HCT116 (cell line): ENCODE data around the gene GP1BB. TPM values are rescaled to one million over a fixed set of nuclear protein-coding genes. Genes with fewer than 3 reads are reported as not detected.

Experiments used
- ATAC-seq: fragments of 200-7000 bp; cut with Tn5 transposase; 2 replicates; pipeline ENCODE4 v1.9.1; 2020; ENCODE audit warnings: mild to moderate bottlenecking, moderate library complexity
- BruUV-seq: library from RNA; stranded (reverse); fragments of 400-500 nt; replicated peaks from 2 replicates; lab custom pipeline; 2021; lab: Mats Ljungman, UMichigan
- CTCF ChIA-PET: fragments of 300-600 bp; sonication (Branson Sonifier 250); formaldehyde crosslinking; loops from one replicate; lab custom pipeline; 2021; ENCODE audit warnings: antibody characterized with exemption; lab: Charles Lee
- POLR2A ChIA-PET: fragments of 300-600, 350-600 bp; sonication (Branson Sonifier 250); formaldehyde crosslinking; loops from one replicate; lab custom pipeline; 2021; ENCODE audit warnings: antibody characterized with exemption; lab: Charles Lee
- RAD21 ChIA-PET, 2 experiments: fragments of 300-600 bp; sonication (Branson Sonifier 250); formaldehyde crosslinking; loops; one replicate each; lab custom pipeline; 2023; ENCODE audit warnings: low total read pairs in 2 of 2; ENCODE audit not compliant: uncharacterized antibody in 2 of 2, unreplicated experiment in 2 of 2, low non-redundant PET in 1 of 2; lab: Charles Lee
- DNase-seq: peaks from one replicate; pipeline ENCODE4 v3.0.0-alpha.2; 2010; ENCODE audit warnings: low read depth, low spot score
- H2AFZ ChIP-seq: fragments of 200-600 bp; shearing (Covaris generic), sonication (generic); 2 replicates; pipeline ENCODE4 v1.6.1; 2017; ENCODE audit warnings: low read depth, mixed run types, mixed read lengths, antibody characterized with exemption, low read length; ENCODE audit not compliant: poor library complexity, severe bottlenecking
- H3K27ac ChIP-seq: 2 replicates; pipeline ENCODE4 v1.5.1; 2012; ENCODE audit warnings: low read depth, low read length
- H3K27me3 ChIP-seq: fragments of 200-600 bp; sonication (generic); 2 replicates; pipeline ENCODE4 v1.6.1; 2016; ENCODE audit warnings: mixed run types, low read length, mixed read lengths; ENCODE audit not compliant: insufficient read depth
- H3K36me3 ChIP-seq, 2 experiments: fragments of 200-500 bp in 1 of 2; fragments of 200-600 bp in 1 of 2; sonication (Bioruptor generic) in 1 of 2; sonication (generic) in 1 of 2; 2 replicates each; pipeline versions ENCODE4 v1.5.1 to v1.6.1; 2014 to 2016; ENCODE audit warnings: low read length in 2 of 2, inconsistent platforms in 1 of 2, mixed read lengths in 1 of 2, mixed run types in 1 of 2; ENCODE audit not compliant: insufficient read depth in 2 of 2, control insufficient read depth in 1 of 2
- H3K4me1 ChIP-seq, 2 experiments: fragments of 200-600 bp in 1 of 2; sonication (generic) in 1 of 2; 2 replicates each; pipeline versions ENCODE4 v1.5.1 to v1.6.1; 2012 to 2017; ENCODE audit warnings: low read length in 2 of 2, inconsistent platforms in 1 of 2, mild to moderate bottlenecking in 1 of 2, mixed read lengths in 1 of 2, mixed run types in 1 of 2, moderate library complexity in 1 of 2; ENCODE audit not compliant: insufficient read depth in 2 of 2, control insufficient read depth in 1 of 2
- H3K4me2 ChIP-seq: fragments of 200-600 bp; sonication (generic); 2 replicates; pipeline ENCODE4 v1.6.1; 2017; ENCODE audit warnings: mixed run types, low read length, mixed read lengths
- H3K4me3 ChIP-seq, 2 experiments: fragments of 200-600 bp in 1 of 2; sonication (generic) in 1 of 2; replicated peaks in 1 of 2; 2 replicates each; pipeline ENCODE4 v1.5.1; 2011 to 2016; ENCODE audit warnings: low read length in 2 of 2, control low read depth in 1 of 2, low read depth in 1 of 2, mild to moderate bottlenecking in 1 of 2, mixed read lengths in 1 of 2, mixed run types in 1 of 2
- H3K79me2 ChIP-seq: fragments of 200-600 bp; sonication (generic); 2 replicates; pipeline ENCODE4 v1.6.1; 2017; ENCODE audit warnings: mild to moderate bottlenecking, mixed run types, low read length, moderate library complexity, mixed read lengths; ENCODE audit not compliant: insufficient read depth
- H3K9ac ChIP-seq: fragments of 200-600 bp; sonication (generic); 2 replicates; pipeline ENCODE4 v1.6.1; 2016; ENCODE audit warnings: low read length, mixed read lengths
- H3K9me2 ChIP-seq: fragments of 200-600 bp; sonication (generic), shearing (Covaris generic); 2 replicates; pipeline ENCODE4 v1.6.1; 2017; ENCODE audit warnings: mixed run types, mild to moderate bottlenecking, moderate library complexity; ENCODE audit not compliant: insufficient read depth
- H3K9me3 ChIP-seq, 2 experiments: fragments of 200-500 bp in 1 of 2; fragments of 200-600 bp in 1 of 2; sonication (Bioruptor generic) in 1 of 2; sonication (generic) in 1 of 2; 2 replicates each; pipeline ENCODE4 v1.6.1; 2014 to 2017; ENCODE audit warnings: low read length in 2 of 2, mixed read lengths in 2 of 2, inconsistent platforms in 1 of 2, low read depth in 1 of 2, mild to moderate bottlenecking in 1 of 2, mixed run types in 1 of 2, moderate library complexity in 1 of 2; ENCODE audit not compliant: control insufficient read depth in 1 of 2, insufficient read depth in 1 of 2
- H4K20me1 ChIP-seq: fragments of 200-600 bp; sonication (generic), shearing (Covaris generic); 2 replicates; pipeline ENCODE4 v1.6.1; 2017; ENCODE audit warnings: mixed run types, mild to moderate bottlenecking, moderate library complexity; ENCODE audit not compliant: insufficient read depth
- CBX3 ChIP-seq: IDR thresholded peaks from 2 replicates; pipeline ENCODE4 v1.6.1; 2012; ENCODE audit warnings: low read depth
- CTCF ChIP-seq, 3 experiments: fragments of 200-600 bp in 1 of 3; sonication (generic) in 1 of 3; IDR thresholded peaks in 2 of 3; conservative IDR thresholded peaks in 1 of 3; 2 replicates each; pipeline ENCODE4 v1.5.1; 2012 to 2017; ENCODE audit warnings: low read depth in 2 of 3, low read length in 2 of 3, antibody characterized with exemption in 1 of 3, borderline replicate concordance in 1 of 3, control low read depth in 1 of 3, mild to moderate bottlenecking in 1 of 3, mixed read lengths in 1 of 3, mixed run types in 1 of 3, moderate library complexity in 1 of 3; ENCODE audit not compliant: insufficient read depth in 1 of 3
- EGR1 ChIP-seq: IDR thresholded peaks from 2 replicates; pipeline ENCODE4 v1.6.1; 2012; ENCODE audit warnings: low read depth
- ELF1 ChIP-seq: IDR thresholded peaks from 2 replicates; pipeline ENCODE4 v1.6.1; 2012; ENCODE audit warnings: low read depth, borderline replicate concordance
- EZH2phosphoT487 ChIP-seq: fragments of 200-600 bp; IDR thresholded peaks from 2 replicates; pipeline ENCODE4 v1.6.1; 2018; ENCODE audit warnings: antibody characterized with exemption, borderline replicate concordance
- REST ChIP-seq: IDR thresholded peaks from 2 replicates; pipeline ENCODE4 v1.6.1; 2012; ENCODE audit warnings: low read depth
- SIN3A ChIP-seq: IDR thresholded peaks from 2 replicates; pipeline ENCODE4 v1.6.1; 2012; ENCODE audit warnings: low read depth
- SP1 ChIP-seq: IDR thresholded peaks from 2 replicates; pipeline ENCODE4 v1.6.1; 2012; ENCODE audit warnings: low read depth
- SRF ChIP-seq: IDR thresholded peaks from 2 replicates; pipeline ENCODE4 v1.6.1; 2012; ENCODE audit warnings: low read depth
- TCF7L2 ChIP-seq: IDR thresholded peaks from 2 replicates; pipeline ENCODE4 v1.7.0; 2011; ENCODE audit warnings: borderline replicate concordance, inconsistent platforms; ENCODE audit not compliant: insufficient read depth, insufficient read length; ENCODE audit errors: extremely low read depth
- YY1 ChIP-seq: IDR thresholded peaks from 2 replicates; pipeline ENCODE4 v1.6.1; 2011; ENCODE audit warnings: low read length, low read depth, moderate library complexity, mild to moderate bottlenecking; ENCODE audit not compliant: insufficient replicate concordance; ENCODE audit errors: extremely low read depth
- ZFX ChIP-seq: fragments of 450-650 bp; IDR thresholded peaks from 2 replicates; pipeline ENCODE4 v1.6.1; 2017
- ZNF274 ChIP-seq: fragments of 200-500 bp; sonication (Bioruptor generic); IDR thresholded peaks from 2 replicates; pipeline ENCODE4 v1.6.1; 2014; ENCODE audit warnings: mild to moderate bottlenecking, low read depth, low read length, inconsistent platforms
- intact Hi-C: fragments of 100-400 bp; cut with micrococcal nuclease; formaldehyde crosslinking; loops from 2 replicates; pipeline ENCODE4 v1.10.0; 2022
- total RNA-seq: library from RNA; stranded (reverse); gene quantifications from one replicate; pipeline ENCODE4 v1.2.1, GENCODE V29; 2021; ENCODE audit not compliant: unreplicated experiment
- TF ChIP-seq, protein P1 (sequence below): IDR thresholded peaks from 2 replicates; pipeline ENCODE4 v1.6.1; 2012

The GP1BB gene
- total RNA-seq, 1 experiment from 2014 or later: 4.8 TPM

GRCh38 chr22:19716041-19716828 is 7.1 kb upstream of the GP1BB start:
- Histone ChIP-seq H3K79me2 (no peaks in the 10 kb centered on the region), H2AFZ (no peak overlapping the region), H3K4me3 (no peak overlapping the region), H3K36me3 (no peaks in the 10 kb centered on the region), H4K20me1 (no peaks in the 10 kb centered on the region), H3K9me2 (no peaks in the 10 kb centered on the region), H3K4me2 (no peak overlapping the region), H3K4me1 (peaks cover 5 to 28% of the 10 kb centered on the region in 2 experiments; a peak in 3 of 4 replicates), H3K27ac (no peak overlapping the region), H3K9me3 (no peaks in the 10 kb centered on the region), H3K9ac (no peak overlapping the region), H3K27me3 (no peaks in the 10 kb centered on the region)
- ATAC-seq (no peak), DNase-seq (no peak)
- no TSS peak for BruUV-seq
- intact Hi-C loops: loop anchor here (5.0 to 10.0 kb wide), 2 partner anchors 34 to 421 kb away; partner anchors contain the start of gene CLTCL1
- CTCF ChIA-PET: interaction anchor here (1.1 to 1.6 kb wide), 2 partner anchors 14 kb away, joined by 4 to 5 read pairs; no protein-coding TSS in a partner anchor
- TF ChIP-seq EZH2phosphoT487 (no peak), CBX3 (no peak)
- POLR2A ChIA-PET: no interaction called here
- RAD21 ChIA-PET: no interaction called here

DNA sequence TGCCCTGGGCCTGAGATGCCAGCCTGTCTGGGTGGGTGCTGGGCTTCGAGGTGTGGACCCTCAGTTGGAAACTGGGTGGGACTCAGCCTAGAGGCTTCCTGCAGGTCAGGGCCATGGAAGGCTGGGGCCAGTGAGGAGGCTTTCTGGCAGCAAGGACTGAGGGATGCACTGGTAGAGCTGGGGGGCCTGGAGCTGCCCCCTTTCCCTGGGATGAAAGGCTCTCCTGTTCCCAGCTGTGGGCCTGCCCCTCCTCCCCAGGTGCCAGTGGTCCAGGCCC is 6.6 kb upstream of the GP1BB start:
- no TSS peak for BruUV-seq
- DNase-seq (no peak), ATAC-seq (no peak)
- Histone ChIP-seq H3K4me1 (peaks cover 5 to 28% of the 10 kb centered on the region in 2 experiments; a peak in 3 of 4 replicates), H2AFZ (no peak overlapping the region), H3K9ac (no peak overlapping the region), H4K20me1 (no peaks in the 10 kb centered on the region), H3K36me3 (no peaks in the 10 kb centered on the region), H3K4me2 (no peak overlapping the region), H3K27ac (no peak overlapping the region), H3K79me2 (no peaks in the 10 kb centered on the region), H3K27me3 (no peaks in the 10 kb centered on the region), H3K4me3 (no peak overlapping the region), H3K9me2 (no peaks in the 10 kb centered on the region), H3K9me3 (no peaks in the 10 kb centered on the region)
- ChIA-PET CTCF (interaction anchor here (1.0 to 1.6 kb wide), 2 partner anchors 14 to 36 kb away, joined by 4 to 5 read pairs; no protein-coding TSS in a partner anchor), RAD21 (no interaction called here), POLR2A (no interaction called here)
- intact Hi-C loops: loop anchor here (5.0 to 10.0 kb wide), 2 partner anchors 34 to 422 kb away; partner anchors contain the start of gene CLTCL1
- TF ChIP-seq ZNF274: no peak
- no peak for TF ChIP-seq SIN3A
- TF ChIP-seq ZFX: no peak
- no peak for TF ChIP-seq EGR1
- no peak for TF ChIP-seq REST
- no peak for TF ChIP-seq ELF1
- no peak for TF ChIP-seq CTCF (IDR thresholded peaks at IDR 0.05 in 2 of 3, conservative IDR thresholded peaks at IDR 0.05 in 1 of 3; ENCODE audit: borderline replicate concordance in 1 of 3, insufficient read depth in 1 of 3, low read depth in 2 of 3, low read length in 2 of 3)
- no peak for TF ChIP-seq SRF
- TF ChIP-seq TCF7L2: no peak
- TF ChIP-seq, protein P1, sequence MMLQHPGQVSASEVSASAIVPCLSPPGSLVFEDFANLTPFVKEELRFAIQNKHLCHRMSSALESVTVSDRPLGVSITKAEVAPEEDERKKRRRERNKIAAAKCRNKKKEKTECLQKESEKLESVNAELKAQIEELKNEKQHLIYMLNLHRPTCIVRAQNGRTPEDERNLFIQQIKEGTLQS: no peak
- no peak for TF ChIP-seq CBX3
- TF ChIP-seq SP1: no peak
- TF ChIP-seq YY1: no peak
